HEK293T (cell line): ENCODE results near the gene KRTAP10-2.
"Not testable (repeated sequence)": the region's sequence is repeated elsewhere in the genome, so short reads cannot be mapped to it uniquely, and the experiment has no call there.

ENCODE experiments used
- CTCF ChIA-PET: fragments of 350-600 bp; formaldehyde crosslinking; extraction: SDS; loops from one replicate; lab custom pipeline; 2021; ENCODE audit warnings: antibody characterized with exemption, inconsistent platforms; lab: Yijun Ruan, JAX
- POLR2A ChIA-PET: fragments of 350-600 bp; formaldehyde crosslinking; extraction: SDS; loops from one replicate; lab custom pipeline; 2020; ENCODE audit warnings: antibody characterized with exemption, inconsistent platforms; lab: Yijun Ruan, JAX
- DNase-seq: peaks from one replicate; pipeline ENCODE4 v3.0.0; 2012; ENCODE audit warnings: mixed read lengths; ENCODE audit errors: extremely low spot score
- ARNT ChIP-seq: fragments of 450-650 bp; IDR thresholded peaks from 2 replicates; pipeline ENCODE4 v1.6.1; 2017; ENCODE audit warnings: mild to moderate bottlenecking
- BHLHE40 ChIP-seq: fragments of 450-650 bp; IDR thresholded peaks from 2 replicates; pipeline ENCODE4 v1.6.1; 2016; ENCODE audit warnings: mild to moderate bottlenecking, moderate library complexity, borderline replicate concordance
- CTBP1 ChIP-seq: fragments of 450-650 bp; IDR thresholded peaks from 2 replicates; pipeline ENCODE4 v1.6.1; 2016; ENCODE audit warnings: borderline replicate concordance
- ELF4 ChIP-seq: fragments of 450-650 bp; IDR thresholded peaks from 2 replicates; pipeline ENCODE4 v1.6.1; 2017; ENCODE audit warnings: antibody characterized with exemption
- FOXA1 ChIP-seq: fragments of 450-650 bp; IDR thresholded peaks from 2 replicates; pipeline ENCODE4 v1.6.1; 2016; ENCODE audit warnings: mild to moderate bottlenecking
- FOXK2 ChIP-seq: fragments of 450-650 bp; IDR thresholded peaks from 2 replicates; pipeline ENCODE4 v1.6.1; 2016; ENCODE audit warnings: mild to moderate bottlenecking
- FOXM1 ChIP-seq: fragments of 450-650 bp; IDR thresholded peaks from 2 replicates; pipeline ENCODE4 v1.6.1; 2017; ENCODE audit warnings: mild to moderate bottlenecking, borderline replicate concordance
- HDGF ChIP-seq: fragments of 450-650 bp; IDR thresholded peaks from 2 replicates; pipeline ENCODE4 v1.6.1; 2017; ENCODE audit warnings: antibody characterized with exemption, borderline replicate concordance
- L3MBTL2 ChIP-seq: fragments of 450-650 bp; conservative IDR thresholded peaks from 2 replicates; pipeline ENCODE4 v1.6.1; 2016; ENCODE audit warnings: mild to moderate bottlenecking
- LEF1 ChIP-seq: fragments of 450-650 bp; IDR thresholded peaks from 2 replicates; pipeline ENCODE4 v1.6.1; 2017; ENCODE audit warnings: mild to moderate bottlenecking, borderline replicate concordance
- NFRKB ChIP-seq: fragments of 450-650 bp; IDR thresholded peaks from 2 replicates; pipeline ENCODE4 v1.6.1; 2016; ENCODE audit warnings: mild to moderate bottlenecking, moderate library complexity
- SP1 ChIP-seq: fragments of 450-650 bp; IDR thresholded peaks from 2 replicates; pipeline ENCODE4 v1.6.1; 2017
- SUZ12 ChIP-seq: fragments of 450-650 bp; IDR thresholded peaks from 2 replicates; pipeline ENCODE4 v1.6.1; 2016; ENCODE audit warnings: mild to moderate bottlenecking
- TARDBP ChIP-seq: fragments of 450-650 bp; IDR thresholded peaks from 2 replicates; pipeline ENCODE4 v1.6.1; 2016
- ZNF384 ChIP-seq: fragments of 450-650 bp; IDR thresholded peaks from 2 replicates; pipeline ENCODE4 v1.6.1; 2016
- TF ChIP-seq, protein P1 (sequence below): fragments of 450-650 bp; IDR thresholded peaks from 2 replicates; pipeline ENCODE4 v1.6.1; 2016

The KRTAP10-2 gene

DNA sequence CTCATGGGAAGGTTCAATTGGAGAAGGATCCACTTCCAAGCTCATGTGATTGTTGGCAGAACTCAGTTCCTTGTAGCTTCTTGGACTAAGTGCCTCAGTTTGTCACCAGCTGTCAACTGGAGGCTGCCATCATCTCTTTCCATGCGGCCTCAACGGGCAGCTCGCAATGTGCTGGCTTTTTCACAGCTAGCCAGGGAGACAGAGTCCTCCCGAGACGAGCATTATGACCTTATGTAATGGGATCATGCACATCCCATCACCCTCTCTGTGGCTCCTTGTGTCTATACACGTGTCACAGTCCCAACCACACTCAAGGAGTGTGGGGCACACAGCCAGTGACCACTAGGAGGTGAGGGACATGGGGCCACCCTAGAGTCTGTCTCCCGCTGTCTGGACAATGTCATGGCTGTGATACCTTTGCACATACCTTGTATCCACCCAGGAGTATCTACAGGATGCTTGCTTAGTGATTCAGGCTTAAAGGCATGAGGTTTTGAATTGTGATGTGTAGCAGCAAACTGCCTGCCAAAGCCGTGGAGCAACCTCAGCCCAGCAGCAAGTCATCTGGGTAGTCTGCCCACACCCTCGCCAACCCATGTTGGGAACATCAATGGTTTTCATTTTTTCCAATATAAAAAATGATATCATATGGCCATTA, 44.9 kb upstream of the KRTAP10-2 start:
- ChIA-PET CTCF (no interaction called here), POLR2A (interaction anchor here (1.1 kb wide), 1 partner anchor 205 kb away, joined by 3 read pairs; the partner anchor contains the start of gene UBE2G2)
- TF ChIP-seq HDGF (no peak), FOXM1 (no peak), ELF4 (no peak), NFRKB (no peak), SP1 (no peak), SUZ12 (no peak), FOXK2 (no peak), L3MBTL2 (no peak), ZNF384 (no peak), TARDBP (no peak), FOXA1 (no peak), CTBP1 (no peak), BHLHE40 (no peak), LEF1 (no peak), ARNT (no peak)
- TF ChIP-seq, protein P1, sequence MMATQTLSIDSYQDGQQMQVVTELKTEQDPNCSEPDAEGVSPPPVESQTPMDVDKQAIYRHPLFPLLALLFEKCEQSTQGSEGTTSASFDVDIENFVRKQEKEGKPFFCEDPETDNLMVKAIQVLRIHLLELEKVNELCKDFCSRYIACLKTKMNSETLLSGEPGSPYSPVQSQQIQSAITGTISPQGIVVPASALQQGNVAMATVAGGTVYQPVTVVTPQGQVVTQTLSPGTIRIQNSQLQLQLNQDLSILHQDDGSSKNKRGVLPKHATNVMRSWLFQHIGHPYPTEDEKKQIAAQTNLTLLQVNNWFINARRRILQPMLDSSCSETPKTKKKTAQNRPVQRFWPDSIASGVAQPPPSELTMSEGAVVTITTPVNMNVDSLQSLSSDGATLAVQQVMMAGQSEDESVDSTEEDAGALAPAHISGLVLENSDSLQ, result no peak
- no peak for DNase-seq

DNA sequence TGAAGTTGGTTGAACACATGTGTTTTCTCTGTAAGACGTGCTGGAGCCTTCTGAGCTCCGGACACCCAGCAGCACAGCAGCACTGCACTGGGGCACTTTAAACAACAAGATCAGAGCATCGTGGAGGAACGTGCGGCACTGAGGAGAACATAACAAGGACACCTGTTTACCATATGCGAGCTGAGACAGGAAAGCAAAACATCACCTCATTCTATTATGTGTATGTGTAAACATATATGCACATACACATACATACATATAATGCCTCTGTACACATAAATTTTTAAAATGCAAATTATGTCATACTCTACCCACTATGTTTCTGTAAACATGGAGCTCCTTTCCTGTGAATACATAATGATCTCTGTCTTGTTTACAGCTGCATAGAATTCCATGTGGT, 44.2 kb upstream of the KRTAP10-2 start:
- POLR2A ChIA-PET, result interaction anchor here (1.1 kb wide), 1 partner anchor 206 kb away, joined by 3 read pairs; the partner anchor contains the start of gene UBE2G2
- no peak for DNase-seq
- CTCF ChIA-PET, result no interaction called here
- TF ChIP-seq FOXM1 (no peak), FOXK2 (no peak), LEF1 (no peak), SUZ12 (no peak), BHLHE40 (no peak), ARNT (no peak), FOXA1 (no peak), ELF4 (no peak), L3MBTL2 (no peak), TARDBP (no peak), ZNF384 (no peak), NFRKB (no peak), HDGF (no peak), SP1 (no peak), CTBP1 (no peak)
- TF ChIP-seq, protein P1, result no peak

DNA sequence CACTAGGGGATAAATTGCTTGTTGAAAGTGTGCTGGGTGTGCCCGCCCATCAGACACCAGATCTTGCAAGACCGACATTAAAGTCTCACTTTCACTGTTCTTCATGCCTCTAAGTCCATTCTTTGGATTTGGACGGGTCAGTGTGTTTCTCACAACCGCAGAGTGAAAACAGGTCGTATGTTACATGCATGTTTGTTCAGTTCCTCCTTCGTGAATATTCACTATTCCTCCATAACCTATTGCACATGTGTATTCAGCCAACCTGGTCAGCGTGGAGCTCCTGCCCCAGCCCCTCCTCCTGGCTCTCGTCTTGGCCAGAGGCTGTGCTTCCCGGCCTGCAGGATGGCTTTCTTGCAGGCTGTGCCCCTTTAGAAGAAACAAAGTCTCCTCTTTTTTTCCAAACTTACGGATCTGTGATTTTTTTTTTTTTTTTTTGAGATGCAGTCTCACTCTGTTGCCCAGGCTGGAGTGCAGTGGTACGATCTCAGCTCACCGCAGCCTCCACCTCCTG, 43.2 kb upstream of the KRTAP10-2 start:
- ChIA-PET CTCF (no interaction called here), POLR2A (no interaction called here)
- no peak for DNase-seq
- TF ChIP-seq, protein P1, result no peak
- TF ChIP-seq FOXK2 (no peak), SUZ12 (no peak), NFRKB (no peak), LEF1 (no peak), TARDBP (no peak), SP1 (no peak), BHLHE40 (no peak), HDGF (no peak), FOXM1 (no peak), ARNT (no peak), ELF4 (no peak), CTBP1 (no peak), FOXA1 (no peak), L3MBTL2 (no peak), ZNF384 (no peak)

DNA sequence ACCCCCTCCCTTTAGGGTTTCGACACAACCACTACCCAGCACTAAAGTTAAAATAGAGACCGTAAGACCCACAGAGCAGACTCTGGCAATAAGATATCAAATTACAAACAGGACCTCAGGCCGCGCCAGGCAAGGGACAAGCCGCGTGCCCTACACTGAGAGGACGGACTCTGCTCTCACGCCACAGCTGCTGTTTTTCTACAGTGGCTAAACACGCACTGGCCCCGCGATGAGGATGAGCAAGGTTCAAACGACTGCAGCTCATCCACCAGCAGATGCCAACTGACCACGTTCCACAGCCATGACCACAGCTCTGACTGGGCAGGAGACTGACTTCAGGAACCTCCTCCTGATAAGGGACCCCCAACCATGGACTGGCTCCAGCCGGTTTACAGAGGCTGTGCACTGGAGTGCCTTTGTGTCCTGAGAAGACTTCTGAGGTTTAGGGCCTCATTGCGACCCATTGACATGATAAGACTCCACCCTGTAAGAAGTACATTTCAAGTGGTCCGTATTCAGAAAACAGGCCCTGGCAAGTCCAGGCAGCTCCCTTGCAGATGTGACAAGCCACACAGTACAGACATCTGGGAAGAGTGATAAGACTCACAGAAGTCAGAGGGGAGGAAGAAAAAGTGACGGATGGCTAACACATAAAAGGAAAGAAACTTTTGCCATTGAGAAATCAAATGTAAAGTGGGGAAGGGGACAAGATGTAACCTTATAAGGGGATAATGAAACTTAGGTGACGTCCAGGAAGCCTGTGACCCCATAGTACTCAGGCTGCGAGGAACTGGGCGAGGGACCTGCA, 42.5 kb upstream of the KRTAP10-2 start:
- CTCF ChIA-PET, result no interaction called here
- POLR2A ChIA-PET, result no interaction called here
- no peak for DNase-seq
- TF ChIP-seq SUZ12, result no peak
- no peak for TF ChIP-seq ELF4
- TF ChIP-seq BHLHE40, result no peak
- TF ChIP-seq L3MBTL2, result no peak; the same call in 1 of the 2 replicates
- TF ChIP-seq CTBP1, result no peak
- no peak for TF ChIP-seq SP1
- no peak for TF ChIP-seq FOXK2

DNA sequence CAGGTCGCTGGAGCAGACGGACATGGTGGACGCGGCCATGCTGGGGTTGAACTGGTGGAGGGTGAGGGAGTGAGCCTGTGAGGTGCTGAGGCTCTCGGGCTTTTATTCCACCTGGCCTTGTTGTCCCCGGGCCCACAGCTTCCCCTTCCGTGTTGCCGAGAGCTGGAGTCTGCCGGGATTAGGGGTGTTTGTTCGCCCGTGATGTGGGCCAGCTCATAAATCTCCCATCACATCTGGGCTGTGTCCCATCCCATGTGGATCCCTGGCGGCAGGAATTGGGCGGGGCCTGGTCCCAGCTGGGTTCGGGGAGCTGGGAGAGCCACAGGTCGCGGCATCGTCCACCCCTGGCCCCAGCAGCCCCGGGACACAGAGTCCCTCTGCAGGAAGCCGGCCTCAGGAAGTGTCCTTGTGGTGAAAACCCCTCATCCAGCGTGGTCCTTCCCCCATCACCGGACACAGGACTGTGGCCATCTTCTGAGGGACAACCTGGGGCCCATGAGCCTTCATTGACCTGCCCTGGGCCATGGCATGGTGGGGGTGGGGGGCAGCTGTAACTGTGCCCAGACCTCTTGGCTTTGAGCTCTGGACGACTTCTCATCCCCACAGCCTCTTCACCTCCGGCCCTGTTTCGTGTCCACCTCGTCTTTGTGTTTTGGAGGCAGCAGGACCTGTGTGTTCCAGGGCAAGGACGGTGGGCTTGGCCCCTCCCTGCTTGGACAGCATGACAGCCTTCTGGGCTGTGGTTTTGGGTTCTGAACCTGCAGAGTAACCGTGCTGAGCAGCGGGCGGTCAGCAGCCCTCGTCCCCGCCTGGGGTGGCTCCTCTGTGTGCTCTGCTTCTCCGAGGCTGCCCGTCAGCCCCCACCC, 41.4 kb upstream of the KRTAP10-2 start, which contains the start of gene KRTAP10-6:
Gene KRTAP10-6 (minus strand): TSS at position 60 of the 866 bp plus-strand sequence. CDS start 21 bp downstream, at position 39.
- no peak for DNase-seq

DNA sequence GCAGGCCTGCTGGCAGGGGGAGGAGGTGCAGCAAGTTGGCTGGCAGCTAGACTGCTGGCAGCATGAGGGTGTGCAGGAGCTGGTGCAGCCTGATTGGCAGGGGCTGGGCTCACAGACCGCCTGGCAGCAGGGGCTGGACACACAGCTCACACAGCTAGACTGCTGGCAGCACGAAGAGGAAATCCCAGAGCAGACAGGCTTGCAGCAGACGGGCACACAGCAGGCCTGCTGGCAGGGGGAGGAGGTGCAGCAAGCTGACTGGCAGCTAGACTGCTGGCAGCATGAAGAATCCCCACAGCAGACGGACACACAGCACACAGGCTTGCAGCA, 40.5 kb upstream of the KRTAP10-2 start:
- POLR2A ChIA-PET, DNase-seq, CTCF ChIA-PET: not testable (repeated sequence)

More for the DNA sequence above, 41.4 kb upstream of the KRTAP10-2 start, which contains the start of gene KRTAP10-6:
- ChIA-PET POLR2A (no interaction called here), CTCF (no interaction called here)
- TF ChIP-seq HDGF (no peak), NFRKB (no peak), SUZ12 (no peak), BHLHE40 (no peak), ELF4 (no peak), ARNT (no peak), FOXK2 (no peak), LEF1 (no peak), L3MBTL2 (no peak), CTBP1 (no peak), SP1 (no peak)

DNA sequence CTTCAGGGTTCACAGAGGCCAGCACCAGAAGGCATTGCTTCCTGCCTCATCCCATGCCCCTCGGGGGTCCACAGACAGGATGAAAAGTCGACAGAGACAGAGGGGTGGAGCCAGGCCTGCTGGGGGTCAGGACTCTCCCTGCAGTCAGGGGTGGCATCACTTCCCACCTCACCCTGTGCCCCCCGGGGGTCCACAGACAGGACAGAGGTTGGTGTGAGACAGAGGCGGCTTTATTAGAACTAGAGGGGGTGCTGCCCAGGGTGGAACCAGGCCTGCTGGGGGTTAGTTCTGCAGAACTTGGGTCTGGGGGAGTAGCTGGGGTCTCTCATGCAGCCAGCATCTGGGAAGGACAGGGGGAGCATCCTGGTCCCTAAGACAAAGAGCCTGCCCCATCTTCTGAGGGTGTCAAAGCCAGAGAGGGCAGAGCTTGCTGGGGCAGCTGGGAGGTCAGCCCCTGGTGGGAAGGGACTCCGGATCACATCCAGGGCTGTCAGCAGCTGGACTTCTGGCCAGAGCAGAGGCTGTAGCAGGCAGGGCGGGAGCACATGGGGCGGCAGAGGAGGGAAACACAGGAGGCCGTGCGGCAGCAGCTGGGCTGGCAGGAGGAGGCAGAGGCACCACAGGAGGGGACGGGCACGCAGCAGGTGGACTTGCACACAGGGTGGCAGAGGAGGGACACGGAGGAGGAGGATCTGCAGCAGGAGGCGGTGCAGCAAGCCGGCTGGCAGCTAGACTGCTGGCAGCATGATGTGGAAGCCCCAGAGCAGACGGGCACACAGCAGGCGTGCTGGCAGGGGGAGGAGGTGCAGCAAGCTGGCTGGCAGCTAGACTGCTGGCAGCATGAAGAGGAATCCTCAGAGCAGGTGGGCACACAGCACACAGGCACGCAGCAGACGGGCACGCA, 39.8 kb upstream of the KRTAP10-2 start:
- POLR2A ChIA-PET, CTCF ChIA-PET, DNase-seq: not testable (repeated sequence)
